Activated gamma-delta T cell (primary cell): ENCODE data around the gene YIPF7.

Experiments
- DNase-seq: peaks from one replicate; lab custom pipeline; 2025; lab: John Stamatoyannopoulos, UW

Gene YIPF7

DNA sequence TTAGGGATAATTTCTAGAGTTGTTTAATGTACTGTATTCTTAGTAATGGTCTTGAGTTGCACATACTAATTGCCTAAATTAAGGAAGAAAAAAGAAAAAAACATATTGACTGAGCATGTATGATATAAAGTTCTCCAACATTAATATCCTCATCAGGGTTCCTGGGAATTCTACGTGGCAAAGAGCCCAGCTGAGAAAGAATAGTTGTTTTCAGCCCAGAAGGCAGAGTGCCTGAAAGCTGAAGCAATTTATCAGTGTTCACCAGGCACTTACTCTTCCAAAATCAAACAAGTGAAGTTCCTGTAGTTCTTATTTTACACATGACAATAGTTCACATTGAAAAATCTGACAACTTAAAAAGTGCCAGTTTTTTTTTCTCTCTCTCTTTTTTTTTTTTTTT, 27.7 kb downstream of the YIPF7 start:
- DNase-seq: no peak

DNA sequence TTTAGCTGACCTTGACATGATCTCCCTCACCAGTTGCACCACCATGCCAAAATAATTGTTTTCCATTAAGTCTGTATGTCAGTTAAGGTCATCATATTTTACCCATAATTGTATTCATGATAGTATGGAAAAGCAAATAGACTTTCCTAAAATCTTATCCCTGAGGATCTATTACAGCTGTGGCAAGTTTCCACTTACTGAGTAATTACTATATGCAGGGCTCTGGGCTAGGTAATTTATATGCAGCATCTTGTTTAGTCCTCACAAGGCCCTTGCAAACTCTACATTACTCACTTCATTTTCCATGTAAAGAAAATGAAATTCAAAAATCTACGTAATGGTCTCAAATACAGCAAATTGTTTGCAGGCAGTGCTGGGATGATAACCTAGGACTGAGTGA, 34.8 kb downstream of the YIPF7 start:
- no peak for DNase-seq

GRCh38 chr4:44583393-44583792, 68.0 kb downstream of the YIPF7 start:
- DNase-seq: no peak

- DNase-seq: no peak
Measured at GRCh38 chr4:44580231-44580630, 71.2 kb downstream of the YIPF7 start.

- no peak for DNase-seq
Measured at GRCh38 chr4:44578954-44579353, 72.5 kb downstream of the YIPF7 start.
